Smooth muscle cell (in vitro differentiated cells): ENCODE measurements around the gene LINGO1. TPM values are rescaled to one million over a fixed set of nuclear protein-coding genes. Genes with fewer than 3 reads are reported as not detected.

Experiments used
- DNase-seq: peaks from one replicate; lab custom pipeline; 2025; ENCODE audit not compliant: unreplicated experiment; lab: John Stamatoyannopoulos, UW
- H2AFZ ChIP-seq: fragments of 200-600 bp; sonication (generic); 2 replicates; pipeline ENCODE4 v1.6.0; 2016; ENCODE audit warnings: antibody characterized with exemption, low read depth, mild to moderate bottlenecking
- H3F3A ChIP-seq: fragments of 200-600 bp; sonication (generic); 2 replicates; pipeline ENCODE4 v1.6.0; 2017; ENCODE audit warnings: antibody characterized with exemption, low read depth
- H3K27ac ChIP-seq: fragments of 200-600 bp; sonication (generic); 2 replicates; pipeline ENCODE4 v1.5.1; 2016; ENCODE audit warnings: low read depth, mild to moderate bottlenecking
- H3K27me3 ChIP-seq: fragments of 200-600 bp; sonication (generic); 2 replicates; pipeline ENCODE4 v1.6.1; 2016; ENCODE audit warnings: low read depth, mild to moderate bottlenecking
- H3K36me3 ChIP-seq: fragments of 200-600 bp; sonication (generic); 2 replicates; pipeline ENCODE4 v1.5.1; 2016; ENCODE audit warnings: low read depth
- H3K4me1 ChIP-seq: fragments of 200-600 bp; sonication (generic); 2 replicates; pipeline ENCODE4 v1.5.1; 2016; ENCODE audit warnings: low read depth
- H3K4me2 ChIP-seq: fragments of 200-600 bp; sonication (generic); 2 replicates; pipeline ENCODE4 v1.6.0; 2016; ENCODE audit warnings: mild to moderate bottlenecking
- H3K4me3 ChIP-seq: fragments of 200-600 bp; sonication (generic); 2 replicates; pipeline ENCODE4 v1.5.1; 2016; ENCODE audit warnings: mild to moderate bottlenecking
- H3K79me2 ChIP-seq: fragments of 200-600 bp; sonication (generic); 2 replicates; pipeline ENCODE4 v1.6.0; 2016; ENCODE audit warnings: low read depth, mild to moderate bottlenecking
- H3K9ac ChIP-seq: fragments of 200-600 bp; sonication (generic); 2 replicates; pipeline ENCODE4 v1.6.0; 2016; ENCODE audit warnings: low read depth
- H3K9me3 ChIP-seq: fragments of 200-600 bp; sonication (generic); replicated peaks from 2 replicates; pipeline ENCODE4 v1.5.1; 2016; ENCODE audit warnings: low read depth
- H4K20me1 ChIP-seq: fragments of 200-600 bp; sonication (generic); 2 replicates; pipeline ENCODE4 v1.6.0; 2016; ENCODE audit warnings: low read depth
- WGBS: methylation state at CpG from one replicate; pipeline ENCODE4 v1.1.7; 2016; ENCODE audit warnings: low lambda C conversion rate; 5-methylcytosine and 5-hydroxymethylcytosine counted together
- polyA plus RNA-seq: library from polyadenylated mRNA; unstranded; fragments of >200 nt; fragmentation: Nextera tagmentation; extraction: Ambion mirVana; gene quantifications from 2 replicates; pipeline ENCODE4 v1.2.1, GENCODE V29; 2016
- total RNA-seq: library from RNA; depleted of rRNA; stranded (reverse); fragments of >200 nt; gene quantifications from 2 replicates; pipeline ENCODE4 v1.2.3, GENCODE V29; 2014
- TF ChIP-seq, protein P1 (sequence below): fragments of 200-600 bp; sonication (generic); IDR thresholded peaks from 2 replicates; pipeline ENCODE4 v1.5.1; 2017; ENCODE audit warnings: borderline replicate concordance, mild to moderate bottlenecking, antibody characterized with exemption; ENCODE audit not compliant: insufficient read depth, poor library complexity, severe bottlenecking

The LINGO1 gene
- total and polyA plus RNA-seq, 2 experiments from 2014 or later = 3.5 to 13.4 TPM

DNA sequence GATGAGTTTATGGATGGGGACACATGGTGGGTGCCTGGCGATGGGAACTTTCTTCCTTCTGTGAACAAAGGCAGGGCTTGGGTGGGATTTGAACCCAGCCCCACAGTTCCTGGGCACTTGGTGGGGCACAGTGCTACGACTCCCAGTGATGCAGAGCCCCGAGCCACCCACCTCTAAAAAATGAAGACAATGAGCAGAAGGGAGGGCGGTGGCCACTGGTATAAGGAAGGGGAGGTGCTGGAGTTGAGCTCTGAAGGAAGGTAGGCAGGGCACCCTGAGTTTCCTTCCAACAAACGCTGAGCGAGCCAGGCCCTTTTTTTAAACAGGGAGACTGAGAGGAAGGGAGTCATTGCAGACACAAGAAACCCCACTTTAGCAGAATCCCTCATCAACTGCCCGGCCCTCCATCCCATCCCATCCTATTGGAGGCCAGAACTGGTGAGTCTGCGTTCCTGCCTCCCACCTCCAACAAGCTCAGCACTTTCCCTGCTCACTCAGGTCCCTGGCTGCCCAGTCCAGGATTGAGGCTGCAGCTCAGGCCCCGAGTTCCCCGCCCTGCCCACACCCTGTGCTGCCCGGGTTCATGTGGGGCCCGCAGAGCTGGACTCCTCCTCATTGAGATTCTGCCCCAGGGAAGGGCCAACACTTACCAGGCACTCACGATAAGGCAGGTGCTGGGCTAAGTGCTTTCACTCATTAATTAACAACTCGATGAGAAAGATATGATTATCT, 57.3 kb downstream of the LINGO1 start:
- 89% methylated on average over 14 of the region's 14 CpGs for WGBS

DNA sequence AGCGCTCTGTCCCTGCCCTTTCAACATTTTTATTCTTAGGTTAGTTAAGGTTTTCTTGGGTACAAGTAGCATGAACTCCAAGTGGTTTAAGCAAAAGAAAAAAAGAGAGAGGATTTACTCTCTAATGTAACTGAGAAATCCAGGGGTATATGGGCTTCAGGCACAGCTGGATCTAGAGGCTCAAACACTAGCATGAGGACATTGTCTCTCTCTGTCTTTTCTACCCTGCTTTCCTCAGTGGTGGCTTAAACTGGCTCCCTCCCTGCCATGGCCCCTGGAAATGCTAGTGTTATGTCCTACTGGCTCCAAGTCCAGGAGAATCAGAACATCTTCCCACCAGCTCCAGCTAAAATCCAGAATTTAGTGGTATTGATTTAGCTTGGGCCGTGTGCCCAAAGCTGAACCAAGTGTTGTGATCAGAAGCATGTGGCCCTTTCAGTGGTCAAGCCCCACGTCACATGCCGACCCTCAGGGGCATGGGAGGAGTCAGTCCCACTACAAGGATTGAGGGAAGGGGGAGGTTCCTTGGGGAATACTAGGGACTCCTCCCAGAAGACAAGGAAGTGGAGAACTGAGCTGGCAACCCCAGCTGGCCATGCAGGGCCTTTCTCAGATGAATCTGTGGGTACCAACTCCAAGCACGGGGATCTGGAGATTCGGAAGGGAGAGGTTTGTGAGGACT, 58.0 kb downstream of the LINGO1 start:
- WGBS = 96% methylated on average over 6 of the region's 6 CpGs
- TF ChIP-seq, protein P1, sequence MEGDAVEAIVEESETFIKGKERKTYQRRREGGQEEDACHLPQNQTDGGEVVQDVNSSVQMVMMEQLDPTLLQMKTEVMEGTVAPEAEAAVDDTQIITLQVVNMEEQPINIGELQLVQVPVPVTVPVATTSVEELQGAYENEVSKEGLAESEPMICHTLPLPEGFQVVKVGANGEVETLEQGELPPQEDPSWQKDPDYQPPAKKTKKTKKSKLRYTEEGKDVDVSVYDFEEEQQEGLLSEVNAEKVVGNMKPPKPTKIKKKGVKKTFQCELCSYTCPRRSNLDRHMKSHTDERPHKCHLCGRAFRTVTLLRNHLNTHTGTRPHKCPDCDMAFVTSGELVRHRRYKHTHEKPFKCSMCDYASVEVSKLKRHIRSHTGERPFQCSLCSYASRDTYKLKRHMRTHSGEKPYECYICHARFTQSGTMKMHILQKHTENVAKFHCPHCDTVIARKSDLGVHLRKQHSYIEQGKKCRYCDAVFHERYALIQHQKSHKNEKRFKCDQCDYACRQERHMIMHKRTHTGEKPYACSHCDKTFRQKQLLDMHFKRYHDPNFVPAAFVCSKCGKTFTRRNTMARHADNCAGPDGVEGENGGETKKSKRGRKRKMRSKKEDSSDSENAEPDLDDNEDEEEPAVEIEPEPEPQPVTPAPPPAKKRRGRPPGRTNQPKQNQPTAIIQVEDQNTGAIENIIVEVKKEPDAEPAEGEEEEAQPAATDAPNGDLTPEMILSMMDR = no peak
- no peaks in the 10 kb centered on the region for H3K27me3 ChIP-seq

More for the DNA sequence above, 57.3 kb downstream of the LINGO1 start:
- Histone ChIP-seq H2AFZ (no peak overlapping the region), H3K27ac (no peak overlapping the region), H3K4me1 (peaks cover 6% of the 10 kb centered on the region), H3K9me3 (no peaks in the 10 kb centered on the region), H3K36me3 (no peaks in the 10 kb centered on the region), H3K4me3 (no peak overlapping the region), H3K9ac (no peak overlapping the region), H3K27me3 (no peaks in the 10 kb centered on the region), H3K4me2 (no peak overlapping the region), H3F3A (peaks cover 6% of the 10 kb centered on the region), H4K20me1 (no peaks in the 10 kb centered on the region), H3K79me2 (no peaks in the 10 kb centered on the region)
- TF ChIP-seq, protein P1 = no peak
- no peak for DNase-seq

DNA sequence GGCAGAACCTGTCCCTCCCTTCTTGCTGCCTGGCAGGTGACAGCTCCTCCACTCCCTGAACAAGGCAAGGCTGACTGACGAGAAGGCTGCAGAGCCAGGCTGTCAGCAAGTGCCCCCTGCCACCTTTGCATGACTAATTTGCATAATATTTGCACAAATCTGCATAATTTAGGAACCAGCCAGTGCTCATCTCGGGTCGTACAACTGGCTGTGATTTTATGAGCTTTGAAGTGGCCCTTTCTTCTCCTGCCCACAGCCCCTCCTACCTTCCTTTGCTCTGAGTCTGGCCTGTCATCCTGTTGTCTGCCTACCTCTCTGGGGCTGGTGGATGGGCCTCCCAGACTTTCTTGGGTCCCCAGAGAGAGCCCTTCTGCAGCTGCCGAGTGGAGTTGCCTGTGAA, 58.9 kb downstream of the LINGO1 start:
- no peaks in the 10 kb centered on the region for H3K36me3 ChIP-seq
- no peak for DNase-seq
- no peak overlapping the region for H3K27ac ChIP-seq
- no peak overlapping the region for H2AFZ ChIP-seq
- H3K4me1 ChIP-seq = peaks cover 15% of the 10 kb centered on the region
- H3K4me2 ChIP-seq = no peak overlapping the region
- H3F3A ChIP-seq = peaks cover 6% of the 10 kb centered on the region
- no peak overlapping the region for H3K9ac ChIP-seq
- H4K20me1 ChIP-seq = no peaks in the 10 kb centered on the region
- no peak overlapping the region for H3K4me3 ChIP-seq
- no peaks in the 10 kb centered on the region for H3K27me3 ChIP-seq
- no peaks in the 10 kb centered on the region for H3K9me3 ChIP-seq
- 85% methylated on average over 4 of the region's 4 CpGs for WGBS
- TF ChIP-seq, protein P1 = no peak
- H3K79me2 ChIP-seq = no peaks in the 10 kb centered on the region

More for the DNA sequence above, 58.0 kb downstream of the LINGO1 start:
- no peak overlapping the region for H3K4me3 ChIP-seq
- H3K36me3 ChIP-seq = no peaks in the 10 kb centered on the region
- no peak overlapping the region for H3K9ac ChIP-seq
- DNase-seq = no peak
- H2AFZ ChIP-seq = no peak overlapping the region
- no peaks in the 10 kb centered on the region for H4K20me1 ChIP-seq
- no peak overlapping the region for H3K27ac ChIP-seq
- H3K79me2 ChIP-seq = no peaks in the 10 kb centered on the region
- no peak overlapping the region for H3K4me2 ChIP-seq
- peaks cover 7% of the 10 kb centered on the region for H3K4me1 ChIP-seq
- H3F3A ChIP-seq = peaks cover 6% of the 10 kb centered on the region
- H3K9me3 ChIP-seq = no peaks in the 10 kb centered on the region
